GM10266 (cell line): ENCODE data around the gene DIS3L2.
"Not testable (repeated sequence)": the region's sequence is repeated elsewhere in the genome, so short reads cannot be mapped to it uniquely, and the experiment has no call there.

Source experiments
- DNase-seq: peaks from one replicate; pipeline ENCODE4 v3.0.0; 2012; ENCODE audit errors: extremely low spot score
- TF ChIP-seq, protein P1 (sequence below): IDR thresholded peaks from 2 replicates; pipeline ENCODE4 v1.5.1; 2012; ENCODE audit warnings: mild to moderate bottlenecking, low read depth; ENCODE audit not compliant: control insufficient read depth, insufficient read depth; ENCODE audit errors: missing control alignments

Gene DIS3L2

DNA sequence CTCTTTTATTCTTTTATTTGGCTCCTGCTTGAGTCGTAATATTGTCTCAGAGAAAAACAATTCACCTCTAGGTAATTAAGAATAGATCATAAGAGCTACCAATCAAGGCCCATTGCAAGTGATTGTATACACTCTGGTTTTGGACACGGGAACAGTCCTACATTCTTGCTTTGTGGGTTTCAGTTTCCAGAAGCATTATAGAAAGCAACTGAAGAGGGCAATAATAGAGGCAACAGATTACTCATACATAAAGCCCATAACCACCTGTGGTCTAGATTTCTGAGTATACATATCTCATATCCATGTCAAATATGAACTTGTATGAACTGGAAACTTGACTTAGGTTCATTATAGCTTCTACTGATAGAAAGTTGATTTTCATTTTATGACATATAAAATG, 65.4 kb downstream of the DIS3L2 start:
- DNase-seq, result peak; percentile 54
- TF ChIP-seq, protein P1, sequence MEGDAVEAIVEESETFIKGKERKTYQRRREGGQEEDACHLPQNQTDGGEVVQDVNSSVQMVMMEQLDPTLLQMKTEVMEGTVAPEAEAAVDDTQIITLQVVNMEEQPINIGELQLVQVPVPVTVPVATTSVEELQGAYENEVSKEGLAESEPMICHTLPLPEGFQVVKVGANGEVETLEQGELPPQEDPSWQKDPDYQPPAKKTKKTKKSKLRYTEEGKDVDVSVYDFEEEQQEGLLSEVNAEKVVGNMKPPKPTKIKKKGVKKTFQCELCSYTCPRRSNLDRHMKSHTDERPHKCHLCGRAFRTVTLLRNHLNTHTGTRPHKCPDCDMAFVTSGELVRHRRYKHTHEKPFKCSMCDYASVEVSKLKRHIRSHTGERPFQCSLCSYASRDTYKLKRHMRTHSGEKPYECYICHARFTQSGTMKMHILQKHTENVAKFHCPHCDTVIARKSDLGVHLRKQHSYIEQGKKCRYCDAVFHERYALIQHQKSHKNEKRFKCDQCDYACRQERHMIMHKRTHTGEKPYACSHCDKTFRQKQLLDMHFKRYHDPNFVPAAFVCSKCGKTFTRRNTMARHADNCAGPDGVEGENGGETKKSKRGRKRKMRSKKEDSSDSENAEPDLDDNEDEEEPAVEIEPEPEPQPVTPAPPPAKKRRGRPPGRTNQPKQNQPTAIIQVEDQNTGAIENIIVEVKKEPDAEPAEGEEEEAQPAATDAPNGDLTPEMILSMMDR, result no peak

DNA sequence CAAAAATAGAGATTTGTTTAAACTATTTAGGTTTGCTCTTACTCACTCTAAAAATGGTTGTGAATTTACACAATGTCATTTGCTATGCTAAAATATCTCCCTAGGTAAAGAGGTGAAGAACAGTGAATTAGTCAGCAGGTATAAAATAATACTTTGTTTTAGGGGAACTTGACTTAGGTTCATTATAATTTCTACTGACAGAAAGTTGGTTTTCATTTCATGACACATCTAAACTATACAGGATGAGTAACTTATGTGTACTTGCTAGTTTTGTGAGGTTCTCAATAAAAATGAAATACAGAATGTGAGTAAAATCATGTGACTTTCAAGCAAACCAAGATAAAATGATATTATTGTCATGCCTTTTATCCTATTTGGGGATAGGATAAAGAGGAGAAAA, 66.0 kb downstream of the DIS3L2 start:
- DNase-seq, result no peak
- TF ChIP-seq, protein P1, result no peak

DNA sequence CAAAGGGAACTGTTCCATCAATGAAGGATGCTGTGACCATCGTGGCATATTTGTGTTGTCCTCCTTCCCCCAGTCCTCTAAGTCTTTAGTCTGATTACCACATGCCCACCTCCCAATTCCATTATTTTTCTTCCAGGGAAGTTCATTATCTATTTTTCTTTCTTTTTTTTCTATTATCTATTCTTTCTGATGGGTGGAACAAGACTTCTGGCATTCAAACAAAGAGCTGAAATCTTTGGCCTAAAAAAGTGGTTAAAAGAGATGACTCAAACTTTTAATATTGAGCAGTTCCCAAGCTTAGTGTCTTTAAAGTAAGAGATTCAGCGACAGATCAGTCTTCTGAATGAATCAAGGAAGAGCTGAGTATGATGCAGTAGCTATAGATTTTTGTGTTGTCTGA, 66.6 kb downstream of the DIS3L2 start:
- no peak for DNase-seq
- TF ChIP-seq, protein P1, result no peak

DNA sequence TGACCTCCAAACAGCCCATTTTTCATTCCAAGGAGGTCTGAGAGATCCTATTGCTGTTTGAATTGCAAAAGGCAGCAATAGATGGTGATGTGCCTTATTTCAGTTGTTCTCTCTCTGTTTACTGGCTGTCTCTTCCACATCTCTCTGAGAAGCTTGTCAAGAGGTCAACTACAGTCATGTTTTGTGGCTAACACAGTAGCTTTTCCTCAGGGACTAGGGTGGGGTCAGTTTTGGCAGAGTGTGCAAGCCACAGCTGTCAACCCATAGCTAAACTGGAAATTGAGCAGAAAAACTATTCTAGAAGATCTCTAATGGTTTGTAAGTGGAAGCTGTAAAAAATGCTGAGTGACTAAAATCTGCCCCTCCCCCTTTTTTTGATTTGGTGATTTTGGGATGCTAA, 67.1 kb downstream of the DIS3L2 start:
- DNase-seq, result no peak

DNA sequence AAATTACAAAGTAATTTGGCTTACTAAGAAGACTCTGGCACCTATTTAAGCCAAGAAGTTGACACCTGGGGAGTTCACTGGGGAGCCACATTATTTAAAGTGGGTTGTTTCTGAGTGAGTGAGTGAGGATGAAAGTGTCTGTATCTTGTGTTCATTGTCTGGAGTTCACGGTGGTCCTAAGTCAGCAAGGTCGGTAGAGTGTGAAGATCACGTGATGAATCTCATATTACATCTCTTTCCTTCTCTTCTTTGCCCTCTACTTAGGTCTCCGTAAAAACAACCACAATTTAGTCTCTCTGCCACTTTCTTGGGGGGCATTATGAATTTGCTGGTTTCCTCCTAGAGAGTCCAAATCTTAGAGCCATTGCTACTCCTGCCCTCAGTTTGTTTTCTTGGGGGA, 67.8 kb downstream of the DIS3L2 start:
- TF ChIP-seq, protein P1, result no peak
- no peak for DNase-seq

More for the DNA sequence above, 67.1 kb downstream of the DIS3L2 start:
- TF ChIP-seq, protein P1, result no peak

DNA sequence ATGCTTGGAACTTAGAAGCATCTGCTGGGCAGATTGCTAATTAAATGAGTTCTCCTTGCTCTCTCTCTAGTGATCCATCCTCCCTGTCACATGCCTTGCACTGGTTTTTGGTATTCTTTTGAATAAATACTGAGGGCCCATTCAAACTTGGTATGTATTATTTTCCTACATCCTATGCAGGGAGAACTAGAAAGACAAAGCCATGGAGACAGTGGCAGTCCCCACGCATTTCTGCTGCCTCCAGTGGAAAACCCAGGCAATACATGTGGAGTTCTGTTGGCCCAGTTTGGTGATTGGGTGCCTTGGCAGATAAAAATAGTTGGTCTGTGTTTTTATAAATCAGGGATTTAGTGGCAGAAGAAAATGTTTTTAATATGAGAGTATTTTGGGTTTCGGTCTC, 68.7 kb downstream of the DIS3L2 start:
- TF ChIP-seq, protein P1, result no peak
- no peak for DNase-seq

DNA sequence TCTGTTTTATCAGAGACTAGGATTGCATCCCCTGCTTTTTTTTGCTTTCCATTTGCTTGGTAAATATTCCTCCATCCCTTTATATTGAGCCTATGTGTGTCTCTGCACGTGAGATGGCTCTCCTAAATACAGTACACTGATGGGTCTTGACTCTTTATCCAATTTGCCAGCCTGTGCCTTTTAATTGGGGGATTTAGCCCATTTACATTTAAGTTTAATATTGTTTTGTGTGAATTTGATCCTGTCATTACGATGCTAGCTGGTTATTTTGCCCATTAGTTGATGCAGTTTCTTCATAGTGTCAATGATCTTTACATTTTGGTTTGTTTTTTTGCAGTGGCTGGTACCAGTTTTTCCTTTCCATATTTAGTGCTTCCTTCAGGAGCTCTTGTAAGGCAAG, 73.8 kb downstream of the DIS3L2 start:
- DNase-seq, result not testable (repeated sequence)

DNA sequence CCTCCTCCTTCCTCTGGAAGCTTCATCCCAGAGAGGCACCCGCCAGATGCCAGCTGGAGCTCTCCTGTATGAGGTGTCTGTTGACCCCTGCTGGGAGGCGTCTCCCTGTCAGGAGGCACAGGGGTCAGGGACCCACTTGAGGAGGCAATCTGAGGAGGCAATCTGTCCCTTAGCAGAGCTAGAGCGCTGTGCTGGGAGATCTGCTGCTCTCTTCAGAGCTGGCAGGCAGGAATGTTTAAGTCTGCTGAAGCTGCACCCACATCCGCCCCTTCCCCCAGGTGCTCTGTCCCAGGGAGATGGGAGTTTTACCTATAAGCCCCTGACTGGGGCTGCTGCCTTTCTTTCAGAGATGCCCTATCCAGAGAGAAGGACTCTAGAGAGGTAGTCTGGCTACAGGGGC, 75.4 kb downstream of the DIS3L2 start:
- not testable (repeated sequence) for DNase-seq

DNA sequence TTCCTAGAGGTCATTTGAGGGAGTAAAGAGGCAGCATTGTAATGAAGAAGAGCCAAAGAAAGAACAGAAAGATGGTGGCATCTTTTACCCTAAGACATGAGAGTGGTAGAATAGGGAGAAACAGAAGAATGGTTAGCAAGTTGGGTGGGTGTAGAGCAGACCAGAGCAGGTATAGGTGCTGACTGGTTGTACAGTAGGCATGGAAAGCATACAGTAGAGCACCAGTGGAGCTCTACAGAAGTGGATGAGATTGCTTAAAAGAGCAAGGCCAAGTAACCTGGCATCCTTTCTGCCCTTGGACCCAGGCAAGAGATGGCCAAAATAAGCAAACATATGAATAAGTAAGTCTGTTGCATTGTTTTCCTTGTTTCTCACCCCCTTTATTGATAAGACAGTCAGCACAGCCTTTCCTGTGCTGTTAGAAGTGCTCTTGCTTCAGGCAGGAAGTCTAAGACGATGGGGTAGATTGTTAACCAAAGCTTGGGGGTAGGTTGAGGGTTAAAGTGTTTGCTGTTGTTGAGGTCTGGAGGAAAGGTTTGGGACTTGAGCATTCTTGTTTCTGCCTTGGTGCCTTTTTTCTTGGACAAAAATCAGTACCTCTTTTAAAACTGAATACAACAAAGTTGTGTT, 76.9 kb downstream of the DIS3L2 start:
- DNase-seq, result no peak
- TF ChIP-seq, protein P1, result no peak
